GM10847 (cell line): Measurements from ENCODE around the gene IFFO2.
A peak's percentile ranks its signal among the peaks of the same experiment; 100 is the strongest.

ENCODE experiments used
- POLR2A ChIP-seq: IDR thresholded peaks from 2 replicates; pipeline ENCODE4 v1.6.1; 2011; ENCODE audit not compliant: insufficient read length; ENCODE audit errors: extremely low read depth

Gene IFFO2

GRCh38 chr1:18938008-18938706 lies 18.3 kb downstream of the IFFO2 start:
- TF ChIP-seq POLR2A, result no peak

GRCh38 chr1:18937539-18937938 lies 18.9 kb downstream of the IFFO2 start:
- TF ChIP-seq POLR2A, result no peak

- no peak for TF ChIP-seq POLR2A
These were observed 19.5 kb downstream of the IFFO2 start for GRCh38 chr1:18936814-18937481.

- TF ChIP-seq POLR2A, result no peak
These were observed 20.0 kb downstream of the IFFO2 start for GRCh38 chr1:18936471-18936813.

- no peak for TF ChIP-seq POLR2A
These were observed 22.1 kb downstream of the IFFO2 start for GRCh38 chr1:18934205-18935000.

- TF ChIP-seq POLR2A, result no peak
These were observed 23.6 kb downstream of the IFFO2 start for GRCh38 chr1:18932879-18933278.

- no peak for TF ChIP-seq POLR2A
These were observed 24.1 kb downstream of the IFFO2 start for GRCh38 chr1:18932387-18932786.

- no peak for TF ChIP-seq POLR2A
These were observed 24.7 kb downstream of the IFFO2 start for GRCh38 chr1:18931730-18932129.

- no peak for TF ChIP-seq POLR2A
These were observed 26.8 kb downstream of the IFFO2 start for GRCh38 chr1:18929686-18930085.

GRCh38 chr1:18928985-18929384 lies 27.5 kb downstream of the IFFO2 start:
- no peak for TF ChIP-seq POLR2A

- no peak for TF ChIP-seq POLR2A
These were observed 28.1 kb downstream of the IFFO2 start for GRCh38 chr1:18928406-18928805.

GRCh38 chr1:18927654-18928272 lies 28.7 kb downstream of the IFFO2 start:
- TF ChIP-seq POLR2A, result no peak

GRCh38 chr1:18927082-18927653 lies 29.3 kb downstream of the IFFO2 start:
- TF ChIP-seq POLR2A, result no peak

GRCh38 chr1:18926315-18927081 lies 30.0 kb downstream of the IFFO2 start:
- peak; percentile 27 for TF ChIP-seq POLR2A

- no peak for TF ChIP-seq POLR2A
These were observed 31.2 kb downstream of the IFFO2 start for GRCh38 chr1:18925279-18925678.
